Lower leg skin (tissue), 3 donors: ENCODE data around the gene HTATIP2.

Experiments used
- CTCF ChIP-seq, 3 donors: fragments of 450-650 bp; IDR thresholded peaks; one replicate each; pipeline ENCODE4 v1.5.1; 2016; ENCODE audit warnings: antibody characterized with exemption in 3 of 3, mild to moderate bottlenecking in 3 of 3, moderate library complexity in 2 of 3
- POLR2A ChIP-seq, 2 donors: fragments of 450-650 bp; IDR thresholded peaks; one replicate each; pipeline ENCODE4 v1.6.1; 2016 to 2017; ENCODE audit warnings: antibody characterized with exemption in 2 of 2, mild to moderate bottlenecking in 1 of 2, moderate library complexity in 1 of 2

DNA sequence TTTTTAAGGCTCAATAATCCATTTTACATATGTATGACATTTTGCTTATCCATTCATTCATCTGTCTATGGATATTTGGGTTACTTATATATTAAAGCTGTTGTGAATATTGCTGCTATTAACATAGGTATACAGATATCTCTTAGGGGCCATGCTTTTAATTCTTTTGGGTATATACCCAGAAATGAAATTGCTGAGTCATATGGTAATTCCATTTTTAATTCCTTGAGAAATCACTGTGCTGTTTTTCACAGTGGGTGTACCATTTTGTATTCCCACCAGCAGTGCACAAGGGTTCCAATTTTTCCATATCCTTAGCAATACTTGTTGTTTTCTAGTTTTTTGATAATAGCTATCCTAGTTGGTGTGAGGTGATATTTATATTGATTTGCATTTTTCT is 43.0 kb downstream of the HTATIP2 start:
- TF ChIP-seq CTCF (IDR thresholded peaks at IDR 0.05) (no peak), POLR2A (IDR thresholded peaks at IDR 0.05) (no peak)
